Superior temporal gyrus (tissue), 1 donor: ENCODE results near the gene MYBBP1A.

Experiments
- DNase-seq: peaks from one replicate; pipeline ENCODE4 v3.0.0-alpha.2; 2016; ENCODE audit errors: extremely low spot score

MYBBP1A gene

GRCh38 chr17:4569591-4569990 lies 14.4 kb upstream of the MYBBP1A start:
- DNase-seq = no peak

GRCh38 chr17:4566785-4567184 lies 11.6 kb upstream of the MYBBP1A start:
- DNase-seq = peak; percentile 81

- peak; percentile 88 for DNase-seq
Measured at GRCh38 chr17:4565209-4566141, 10.3 kb upstream of the MYBBP1A start.

- DNase-seq = no peak
Measured at GRCh38 chr17:4562015-4562969, 7.1 kb upstream of the MYBBP1A start.

GRCh38 chr17:4560837-4561256 lies 5.7 kb upstream of the MYBBP1A start:
- DNase-seq = no peak

GRCh38 chr17:4560421-4560820 lies 5.2 kb upstream of the MYBBP1A start, which contains the start of gene GGT6:
GGT6 (minus strand) TSS chr17:4560577; CDS start chr17:4560521, 56 bp downstream.
- no peak for DNase-seq

GRCh38 chr17:4559966-4560365 lies 4.8 kb upstream of the MYBBP1A start:
- DNase-seq = no peak

GRCh38 chr17:4559139-4559791 lies 4.1 kb upstream of the MYBBP1A start:
- no peak for DNase-seq

GRCh38 chr17:4558347-4558971 lies 3.3 kb upstream of the MYBBP1A start:
- no peak for DNase-seq

GRCh38 chr17:4557626-4558346 lies 2.6 kb upstream of the MYBBP1A start:
- DNase-seq = no peak

- no peak for DNase-seq
Measured at GRCh38 chr17:4556996-4557395, 1.8 kb upstream of the MYBBP1A start.

- DNase-seq = no peak
Measured at GRCh38 chr17:4555873-4556759, 932 bp upstream of the MYBBP1A start.

GRCh38 chr17:4554441-4554996 lies 665 bp downstream of the MYBBP1A start:
- DNase-seq = no peak

GRCh38 chr17:4553669-4554068 lies 1.5 kb downstream of the MYBBP1A start:
- no peak for DNase-seq

GRCh38 chr17:4551796-4552525 lies 3.2 kb downstream of the MYBBP1A start:
- DNase-seq = no peak

- DNase-seq = no peak
Measured at GRCh38 chr17:4551141-4551540, 4.0 kb downstream of the MYBBP1A start.

GRCh38 chr17:4550534-4551039 lies 4.6 kb downstream of the MYBBP1A start:
- no peak for DNase-seq

GRCh38 chr17:4549781-4550533 lies 5.2 kb downstream of the MYBBP1A start:
- no peak for DNase-seq
